K562 (cell line): ENCODE data around the gene SNUPN. TPM values are rescaled to one million over a fixed set of nuclear protein-coding genes. Genes with fewer than 3 reads are reported as not detected.

ENCODE experiments used
- C11orf30 ChIP-seq: fragments of 450-650 bp; IDR thresholded peaks from 2 replicates; pipeline ENCODE4 v1.6.1; 2016; ENCODE audit warnings: low read depth, mild to moderate bottlenecking
- ETV5 ChIP-seq: sonication (generic); formaldehyde crosslinking; IDR thresholded peaks from 2 replicates; pipeline ENCODE4 v1.4.0; 2020; ENCODE audit warnings: low read depth, mild to moderate bottlenecking, missing genetic modification reagents
- KAT2B ChIP-seq: IDR thresholded peaks from one replicate; pipeline ENCODE4 v1.6.1; 2012; ENCODE audit warnings: low read depth, mild to moderate bottlenecking, control low read depth, inconsistent platforms, low read length, moderate library complexity
- RBM15 ChIP-seq: fragments of 200-400 bp; formaldehyde crosslinking; IDR thresholded peaks from 2 replicates; pipeline ENCODE4 v1.6.1; 2018; ENCODE audit warnings: mild to moderate bottlenecking, low read length, moderate library complexity; ENCODE audit not compliant: insufficient read depth
- ZBTB8A ChIP-seq: fragments of 450-650 bp; IDR thresholded peaks from 2 replicates; pipeline ENCODE4 v1.6.1; 2018; ENCODE audit warnings: mild to moderate bottlenecking, moderate library complexity; ENCODE audit not compliant: partially characterized antibody
- ZNF431 ChIP-seq: sonication (generic); formaldehyde crosslinking; IDR thresholded peaks from 2 replicates; pipeline ENCODE4 v1.8.0; 2022; ENCODE audit warnings: mild to moderate bottlenecking, missing genetic modification reagents
- polyA plus RNA-seq, 8 experiments: library from polyadenylated mRNA; depleted of rRNA in 4 of 8; stranded (reverse) in 5 of 8; unstranded in 3 of 8; fragments of >200 nt; fragmentation: Nextera tagmentation in 2 of 8; fragmentation: Illumina TruSeq in 1 of 8; extraction: Ambion mirVana in 2 of 8; extraction: Trizol in 1 of 8; gene quantifications; 2 replicates each; pipeline versions ENCODE4 v1.2.1 to v1.2.3, GENCODE V29; 2011 to 2014; ENCODE audit warnings: inconsistent platforms in 1 of 8, missing spikeins in 1 of 8
- total RNA-seq, 7 experiments: library from RNA; depleted of rRNA in 6 of 7; stranded (reverse); fragments of >200 nt in 6 of 7; fragmentation: Illumina TruSeq in 2 of 7; extraction: Trizol in 2 of 7; gene quantifications; 2 replicates each; pipeline versions ENCODE4 v1.2.1 to v1.2.3, GENCODE V29; 2011 to 2021; ENCODE audit warnings: low replicate concordance in 1 of 7
- TF ChIP-seq, protein P1 (sequence below): fragments of 250-450 bp; sonication (Bioruptor Pico); IDR thresholded peaks from 2 replicates; pipeline ENCODE4 v1.8.0; 2022; ENCODE audit warnings: inconsistent platforms
- TF ChIP-seq, protein P2 (sequence below), 3 experiments: fragments of 200-800 bp in 1 of 3; sonication (Bioruptor generic) in 1 of 3; sonication (generic) in 1 of 3; formaldehyde crosslinking in 1 of 3; IDR thresholded peaks; 2 replicates each; pipeline versions ENCODE4 v1.6.1 to v1.8.0; 2016 to 2022; ENCODE audit warnings: mild to moderate bottlenecking in 2 of 3, missing compliant biosample characterization in 2 of 3, missing genetic modification characterization in 2 of 3, missing genetic modification reagents in 1 of 3
- TF ChIP-seq, protein P3 (sequence below), 2 experiments: IDR thresholded peaks; 2 replicates each; pipeline ENCODE4 v1.6.1; 2011; ENCODE audit warnings: borderline replicate concordance in 1 of 2, control low read depth in 1 of 2, low read depth in 1 of 2, low read length in 1 of 2, mild to moderate bottlenecking in 1 of 2, mixed read lengths in 1 of 2, moderate library complexity in 1 of 2; ENCODE audit not compliant: insufficient read depth in 1 of 2, insufficient read length in 1 of 2, poor library complexity in 1 of 2, severe bottlenecking in 1 of 2; ENCODE audit errors: extremely low read depth in 1 of 2

The SNUPN gene
- total and polyA plus RNA-seq, 9 of the 15 experiments (the other 6 are each of a cell fraction or from before 2014, with no cell fraction given), result 32.2 to 78.3 (median 40.0) TPM

- TF ChIP-seq, protein P1, sequence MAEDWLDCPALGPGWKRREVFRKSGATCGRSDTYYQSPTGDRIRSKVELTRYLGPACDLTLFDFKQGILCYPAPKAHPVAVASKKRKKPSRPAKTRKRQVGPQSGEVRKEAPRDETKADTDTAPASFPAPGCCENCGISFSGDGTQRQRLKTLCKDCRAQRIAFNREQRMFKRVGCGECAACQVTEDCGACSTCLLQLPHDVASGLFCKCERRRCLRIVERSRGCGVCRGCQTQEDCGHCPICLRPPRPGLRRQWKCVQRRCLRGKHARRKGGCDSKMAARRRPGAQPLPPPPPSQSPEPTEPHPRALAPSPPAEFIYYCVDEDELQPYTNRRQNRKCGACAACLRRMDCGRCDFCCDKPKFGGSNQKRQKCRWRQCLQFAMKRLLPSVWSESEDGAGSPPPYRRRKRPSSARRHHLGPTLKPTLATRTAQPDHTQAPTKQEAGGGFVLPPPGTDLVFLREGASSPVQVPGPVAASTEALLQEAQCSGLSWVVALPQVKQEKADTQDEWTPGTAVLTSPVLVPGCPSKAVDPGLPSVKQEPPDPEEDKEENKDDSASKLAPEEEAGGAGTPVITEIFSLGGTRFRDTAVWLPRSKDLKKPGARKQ (CRISPR knock-in tag), result no peak
- TF ChIP-seq, protein P2, sequence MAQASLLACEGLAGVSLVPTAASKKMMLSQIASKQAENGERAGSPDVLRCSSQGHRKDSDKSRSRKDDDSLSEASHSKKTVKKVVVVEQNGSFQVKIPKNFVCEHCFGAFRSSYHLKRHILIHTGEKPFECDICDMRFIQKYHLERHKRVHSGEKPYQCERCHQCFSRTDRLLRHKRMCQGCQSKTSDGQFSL (CRISPR knock-in tag; IDR thresholded peaks at IDR 0.05), result peak; percentile 38; the same call in 1 of the 2 replicates
- TF ChIP-seq, protein P2 (tag; IDR thresholded peaks at IDR 0.05), result no peak
- TF ChIP-seq ETV5 (CRISPR knock-in tag) (no peak), KAT2B (no peak), ZBTB8A (no peak), ZNF431 (CRISPR knock-in tag) (no peak; the same call in 1 of the 2 replicates), RBM15 (no peak), C11orf30 (no peak)
- TF ChIP-seq, protein P3, sequence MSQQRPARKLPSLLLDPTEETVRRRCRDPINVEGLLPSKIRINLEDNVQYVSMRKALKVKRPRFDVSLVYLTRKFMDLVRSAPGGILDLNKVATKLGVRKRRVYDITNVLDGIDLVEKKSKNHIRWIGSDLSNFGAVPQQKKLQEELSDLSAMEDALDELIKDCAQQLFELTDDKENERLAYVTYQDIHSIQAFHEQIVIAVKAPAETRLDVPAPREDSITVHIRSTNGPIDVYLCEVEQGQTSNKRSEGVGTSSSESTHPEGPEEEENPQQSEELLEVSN (IDR thresholded peaks at IDR 0.05; ENCODE audit: borderline replicate concordance in 1 of 2, extremely low read depth in 1 of 2, insufficient read depth in 1 of 2, insufficient read length in 1 of 2, low read depth in 1 of 2, low read length in 1 of 2, poor library complexity in 1 of 2, severe bottlenecking in 1 of 2), result peak in 1 of 2 experiments; percentile 43
Measured at GRCh38 chr15:75647370-75648155, 22.0 kb upstream of the SNUPN start, which contains the start of gene SNX33 (continued).
